Measurements from ENCODE around the gene TTC33.
A peak's percentile ranks its signal among the peaks of the same experiment; 100 is the strongest.
"Not testable (repeated sequence)": the region's sequence is repeated elsewhere in the genome, so short reads cannot be mapped to it uniquely, and the experiment has no call there.

TTC33 gene

DNA sequence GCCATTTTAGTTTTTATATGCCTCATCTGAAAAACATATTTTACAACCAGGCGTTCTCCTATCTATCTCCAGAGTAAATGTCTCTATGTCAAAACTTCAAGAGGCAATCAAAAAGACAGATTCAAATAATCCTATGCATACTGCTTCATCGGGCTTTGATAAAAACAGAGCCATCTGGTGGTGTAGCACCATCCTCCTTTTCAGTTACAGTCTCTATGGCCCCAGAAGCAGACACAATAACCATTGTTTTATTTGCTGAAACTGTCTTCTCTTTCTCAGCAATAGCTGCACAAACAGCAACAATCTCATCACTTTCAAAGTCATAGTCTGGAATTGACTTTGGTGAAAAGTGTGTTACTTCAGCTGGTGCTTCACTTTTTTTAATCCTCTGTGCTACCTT is 39.8 kb downstream of the TTC33 start:
- DNase-seq = no peak

DNA sequence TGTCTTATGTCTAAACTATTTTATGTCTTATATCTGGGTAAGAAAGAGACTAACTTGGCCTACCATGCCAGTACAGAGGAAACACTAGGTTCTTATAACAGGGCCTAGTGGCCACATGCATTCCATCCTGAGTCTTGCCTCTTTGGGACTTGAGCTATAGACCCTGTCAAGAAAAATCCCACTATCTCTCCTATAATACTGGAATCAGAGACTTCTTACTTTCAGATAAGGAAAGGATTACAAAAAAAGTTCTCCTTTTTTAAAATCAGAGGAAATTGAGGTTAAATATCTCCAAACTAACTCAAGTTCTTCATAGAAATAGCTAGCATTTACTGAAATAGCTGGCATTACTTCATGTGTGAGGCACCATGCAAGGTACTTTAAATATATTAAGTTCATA is 41.8 kb downstream of the TTC33 start:
- DNase-seq = no peak

DNA sequence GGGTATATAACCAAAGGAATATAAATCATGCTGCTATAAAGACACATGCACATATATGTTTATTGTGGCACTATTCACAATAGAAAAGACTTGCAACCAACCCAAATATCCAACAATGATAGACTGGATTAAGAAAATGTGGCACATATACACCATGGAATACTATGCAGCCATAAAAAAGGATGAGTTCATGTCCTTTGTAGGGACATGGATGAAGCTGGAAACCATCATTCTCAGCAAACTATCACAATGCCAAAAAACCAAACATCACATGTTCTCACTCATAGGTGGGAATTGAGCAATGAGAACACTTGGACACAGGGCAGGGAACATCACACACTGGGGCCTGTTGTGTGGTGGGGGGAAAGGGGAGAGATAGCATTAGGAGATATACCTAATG is 45.2 kb downstream of the TTC33 start:
- not testable (repeated sequence) for DNase-seq

DNA sequence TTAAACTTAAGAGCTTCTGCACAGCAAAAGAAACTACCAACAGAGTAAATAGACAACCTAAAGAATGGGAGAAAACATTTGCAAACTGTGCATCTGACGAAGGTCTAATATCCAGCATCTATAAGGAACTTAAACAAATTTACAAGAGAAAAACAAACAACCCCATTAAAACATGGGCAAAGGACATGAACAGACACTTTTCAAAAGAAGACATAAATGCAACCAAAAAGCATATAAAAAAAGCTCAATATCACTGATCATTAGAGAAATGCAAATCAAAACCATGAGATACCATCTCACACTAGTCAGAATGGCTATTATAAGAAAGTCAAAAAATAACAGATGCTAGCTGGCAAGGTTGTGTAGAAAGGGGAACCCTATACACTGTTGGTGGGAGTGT is 50.3 kb downstream of the TTC33 start:
- DNase-seq = not testable (repeated sequence)

DNA sequence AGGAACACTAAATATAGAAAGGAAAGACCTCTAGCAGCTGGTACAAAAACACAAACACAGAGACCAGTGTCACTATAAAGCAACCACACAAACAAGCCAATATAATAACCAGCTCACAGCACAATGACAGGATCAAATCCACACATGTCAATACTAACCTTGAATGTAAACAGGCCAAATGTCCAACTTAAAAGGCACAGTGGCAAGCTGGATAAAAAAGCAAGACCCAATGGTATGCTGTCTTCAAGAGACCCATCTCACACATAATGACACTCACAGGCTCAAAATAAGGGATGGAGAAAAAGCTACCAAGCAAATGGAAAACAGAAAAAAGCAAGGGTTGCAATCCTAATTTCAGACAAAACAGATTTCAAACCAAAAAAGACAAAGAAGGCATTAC is 53.7 kb downstream of the TTC33 start:
- DNase-seq = not testable (repeated sequence)

DNA sequence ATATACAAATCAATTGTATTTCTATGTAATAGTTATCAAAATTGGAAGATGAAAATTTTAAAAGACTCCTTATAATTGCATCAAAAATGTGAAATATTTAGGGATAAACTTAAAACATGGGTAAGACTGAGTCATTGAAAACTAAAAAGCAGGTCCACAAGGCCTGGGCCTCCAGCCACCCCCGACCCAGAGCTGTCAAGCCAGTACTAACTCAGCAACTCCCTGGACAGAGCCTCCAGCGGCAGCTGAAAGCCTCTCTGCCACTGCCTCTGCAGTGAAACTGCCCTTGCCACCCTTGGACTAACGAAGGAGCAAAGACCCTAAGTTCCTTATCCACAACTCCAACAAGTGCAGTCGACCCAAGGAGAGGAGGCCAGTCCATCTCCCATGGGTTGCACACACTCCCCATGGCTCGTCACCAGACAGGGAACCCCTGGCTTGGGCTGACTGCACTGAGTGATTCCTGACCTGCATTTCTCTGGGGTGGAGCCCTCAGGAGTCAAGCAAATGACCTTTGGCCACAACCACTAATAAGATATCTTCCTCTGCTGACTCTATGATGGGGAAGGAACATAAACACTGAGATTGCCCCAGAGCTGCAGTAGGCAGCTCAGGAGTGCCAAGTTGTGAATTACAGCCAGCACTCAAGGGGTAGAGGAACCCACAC is 55.5 kb downstream of the TTC33 start:
- no peak for DNase-seq

DNA sequence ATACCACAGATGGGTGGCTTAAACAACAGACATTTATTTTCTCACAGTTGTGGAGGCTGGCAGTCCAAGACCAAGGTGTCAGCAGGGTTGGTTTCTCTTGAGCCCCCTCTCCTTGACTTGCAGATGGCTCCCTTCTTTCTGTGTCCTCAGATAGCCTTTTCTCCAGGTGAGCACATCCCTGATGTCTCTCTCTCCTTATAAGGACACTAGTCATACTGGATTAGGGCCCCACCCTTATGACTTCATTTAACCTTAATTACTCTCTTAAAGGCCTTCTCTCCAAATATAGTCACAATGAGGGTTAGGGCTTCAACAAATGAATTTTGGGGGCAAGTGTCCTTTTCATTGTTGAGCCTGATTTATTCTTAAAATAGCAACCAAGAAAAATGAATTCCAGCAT is 61.3 kb downstream of the TTC33 start:
- no peak for DNase-seq

DNA sequence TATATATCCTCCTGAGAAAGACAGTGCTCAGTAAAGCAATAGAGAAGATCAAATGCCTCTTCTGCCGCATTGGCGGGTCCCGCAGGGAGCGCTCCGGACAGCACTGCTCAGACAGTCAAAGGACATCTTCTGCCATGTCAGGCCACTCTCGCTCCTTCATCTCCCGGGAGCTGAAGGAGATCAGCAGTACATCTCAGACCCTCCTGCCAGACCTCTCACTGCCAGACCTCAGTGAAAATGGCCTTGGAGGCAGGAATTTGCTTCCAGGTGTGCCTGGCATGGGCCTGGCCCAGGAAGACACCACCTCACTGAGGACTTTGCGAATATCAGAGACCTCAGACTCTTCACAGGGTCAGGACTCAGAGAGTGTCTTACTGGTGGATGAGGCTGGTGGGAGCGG is 63.9 kb downstream of the TTC33 start:
- no peak for DNase-seq

DNA sequence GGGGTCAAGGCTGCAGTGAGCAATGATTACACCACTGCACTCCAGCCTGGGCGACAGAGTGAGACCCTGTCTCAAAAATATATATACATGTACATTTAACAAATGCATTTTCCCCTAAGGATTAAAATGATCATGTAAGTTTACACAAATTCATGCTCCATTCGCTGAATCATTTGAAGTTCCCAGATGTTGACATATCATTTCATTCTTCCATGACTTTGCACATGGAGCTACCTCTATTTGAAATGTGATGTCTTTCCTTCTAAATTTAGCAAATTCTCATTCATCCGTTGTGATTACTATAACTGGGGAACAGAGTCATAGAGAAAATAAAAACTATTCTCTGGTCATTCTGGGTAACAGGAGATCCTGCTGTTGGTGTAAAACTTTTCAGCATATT is 65.5 kb downstream of the TTC33 start:
- no peak for DNase-seq

DNA sequence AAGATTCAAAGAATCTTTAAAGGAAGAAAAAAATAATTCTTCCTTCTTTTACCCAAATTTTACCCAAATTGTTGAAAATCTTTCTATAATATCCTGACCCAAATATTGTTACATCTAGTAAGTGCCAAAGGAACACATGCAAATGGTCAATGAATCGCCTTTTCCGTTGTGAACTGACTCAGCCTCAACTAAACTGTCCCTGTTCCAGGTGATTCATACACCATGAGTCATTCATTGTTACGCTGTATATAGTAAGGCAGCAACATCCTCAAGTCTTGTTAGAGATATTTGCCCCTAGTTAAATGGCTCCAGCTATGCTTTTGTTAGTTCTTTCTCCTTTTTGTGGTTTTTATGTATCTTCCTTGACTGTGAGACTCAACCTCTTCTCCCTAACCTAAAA is 66.3 kb downstream of the TTC33 start:
- no peak for DNase-seq

DNA sequence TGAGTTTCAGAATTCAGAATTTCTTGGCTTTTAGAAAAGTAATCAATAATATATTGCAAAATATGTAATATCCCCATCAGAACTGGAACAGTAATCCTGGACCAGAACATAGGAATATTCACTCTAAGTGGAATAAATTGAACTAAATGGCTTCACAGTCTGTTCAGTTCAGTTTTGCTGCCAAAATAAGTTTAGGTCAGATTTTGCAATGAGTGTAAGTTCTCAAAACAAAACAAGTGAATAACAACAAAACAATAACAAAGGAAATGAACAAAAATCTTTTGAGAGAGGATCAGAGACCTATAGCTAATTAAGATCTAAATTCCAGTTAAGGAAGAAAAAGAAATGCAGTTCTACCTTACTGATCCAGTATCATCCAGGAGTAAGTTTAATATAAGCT is 66.8 kb downstream of the TTC33 start:
- no peak for DNase-seq

DNA sequence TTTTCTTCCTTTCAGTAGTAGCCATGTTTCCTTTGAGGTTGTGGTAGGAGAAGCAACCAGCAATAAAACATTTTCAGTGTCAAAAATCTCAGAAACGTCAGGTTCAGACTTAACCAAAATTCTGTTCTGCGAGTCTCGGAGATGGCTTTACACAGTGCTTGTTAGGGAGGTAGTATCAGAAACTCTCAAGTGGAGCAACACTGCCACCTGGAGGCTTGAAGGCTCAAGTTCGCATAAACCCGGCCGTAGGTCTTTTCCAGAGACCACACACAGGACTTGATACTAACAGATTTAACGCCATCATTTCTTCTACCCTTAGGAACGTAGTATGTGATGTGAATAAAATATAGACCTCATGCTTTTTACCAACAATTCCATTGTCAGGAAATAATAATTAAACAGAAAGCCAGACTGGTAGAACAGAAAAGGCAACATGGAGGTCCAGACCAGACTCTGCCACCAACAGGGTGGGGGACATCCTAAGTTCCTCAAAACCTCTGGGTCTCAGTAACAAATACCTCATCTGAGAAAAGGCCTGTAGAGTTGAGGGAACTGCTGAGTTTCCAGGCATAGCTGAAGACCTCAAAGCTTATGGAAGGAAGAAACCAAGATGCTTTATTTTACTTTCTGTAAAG is 67.5 kb downstream of the TTC33 start:
- DNase-seq = peak; percentile 56 to 90 (median 81)

DNA sequence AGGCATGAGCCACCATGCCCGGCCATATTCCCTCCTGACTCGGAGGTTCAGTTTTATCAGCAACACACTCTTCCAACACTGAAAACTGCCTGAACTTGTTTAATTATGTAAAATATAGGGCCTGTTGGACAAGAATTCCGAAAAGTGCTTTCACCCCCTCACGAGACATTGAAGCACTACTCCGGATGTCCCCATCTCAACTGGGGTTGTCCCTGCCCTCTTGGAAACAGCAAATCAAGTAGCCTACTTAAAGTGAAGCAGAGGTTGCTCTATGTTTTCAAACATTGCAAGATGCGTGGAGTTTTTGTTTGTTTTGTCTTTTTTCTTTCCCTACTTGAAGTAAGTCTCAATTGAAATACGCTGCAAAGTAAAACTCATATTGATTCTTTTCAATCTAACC is 68.4 kb downstream of the TTC33 start:
- peak in 3 of 6 experiments; percentile 26 to 53 (median 38) for DNase-seq

DNA sequence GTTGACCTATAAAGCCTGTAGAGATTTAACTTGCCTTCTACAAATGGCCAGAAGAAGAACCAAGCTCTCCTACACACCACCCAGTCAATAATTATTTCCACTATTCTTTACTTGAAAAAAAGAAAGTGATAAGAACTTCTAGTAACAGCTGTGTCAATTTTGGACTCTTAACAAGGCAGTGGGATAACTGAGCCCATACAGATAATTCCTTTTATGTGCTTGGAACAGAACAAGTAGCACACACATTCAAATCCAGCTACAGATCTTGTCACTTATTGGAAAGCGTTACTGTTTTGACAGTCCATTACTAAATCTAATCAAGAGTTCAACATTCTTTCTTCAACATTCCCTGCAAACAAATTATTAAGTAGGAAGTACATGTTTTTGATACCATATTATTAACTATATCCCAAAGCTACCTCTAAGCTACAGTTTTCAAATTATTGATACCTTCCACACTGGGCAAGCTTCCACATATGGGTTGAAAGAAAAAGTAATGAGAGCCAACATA is 69.7 kb downstream of the TTC33 start:
- DNase-seq = no peak

DNA sequence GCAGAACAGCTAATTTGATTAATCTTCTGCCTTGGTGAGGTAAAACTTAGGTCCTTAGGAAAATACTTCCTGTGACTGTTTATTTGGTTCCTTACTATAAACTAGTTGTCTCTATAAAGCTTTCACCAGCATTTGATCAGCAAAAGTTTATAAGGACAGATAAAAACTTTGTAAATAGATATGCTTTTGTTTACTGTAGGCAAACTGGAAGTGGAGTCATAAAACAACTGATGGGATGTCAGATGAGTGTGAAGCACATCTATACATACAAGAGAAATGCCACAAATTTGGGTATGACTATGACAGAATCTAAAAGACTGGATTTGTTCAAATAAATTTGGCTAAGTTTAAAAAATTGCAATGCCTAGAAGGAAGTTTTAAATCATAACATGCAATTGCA is 70.6 kb downstream of the TTC33 start:
- DNase-seq = no peak

DNA sequence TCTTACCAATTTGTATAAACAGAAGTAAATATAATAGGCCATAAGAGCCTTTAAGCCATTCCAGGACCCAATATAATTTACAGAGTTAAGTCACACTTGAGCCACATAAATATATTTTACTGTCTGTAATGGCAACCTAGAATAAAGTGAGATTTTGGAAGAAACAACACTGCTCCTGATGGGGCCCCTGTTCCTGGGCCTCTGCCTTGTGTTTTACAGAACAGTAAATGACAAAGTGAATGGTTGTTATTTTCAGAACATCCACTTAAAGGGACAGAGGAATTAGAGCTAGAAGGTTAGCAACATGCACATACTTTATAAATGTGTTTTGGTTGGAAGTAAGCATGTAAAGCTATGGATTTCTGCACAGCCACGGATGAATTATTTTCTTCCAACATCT is 72.5 kb downstream of the TTC33 start:
- DNase-seq = peak in 2 of 6 experiments; percentile 6 to 20

DNA sequence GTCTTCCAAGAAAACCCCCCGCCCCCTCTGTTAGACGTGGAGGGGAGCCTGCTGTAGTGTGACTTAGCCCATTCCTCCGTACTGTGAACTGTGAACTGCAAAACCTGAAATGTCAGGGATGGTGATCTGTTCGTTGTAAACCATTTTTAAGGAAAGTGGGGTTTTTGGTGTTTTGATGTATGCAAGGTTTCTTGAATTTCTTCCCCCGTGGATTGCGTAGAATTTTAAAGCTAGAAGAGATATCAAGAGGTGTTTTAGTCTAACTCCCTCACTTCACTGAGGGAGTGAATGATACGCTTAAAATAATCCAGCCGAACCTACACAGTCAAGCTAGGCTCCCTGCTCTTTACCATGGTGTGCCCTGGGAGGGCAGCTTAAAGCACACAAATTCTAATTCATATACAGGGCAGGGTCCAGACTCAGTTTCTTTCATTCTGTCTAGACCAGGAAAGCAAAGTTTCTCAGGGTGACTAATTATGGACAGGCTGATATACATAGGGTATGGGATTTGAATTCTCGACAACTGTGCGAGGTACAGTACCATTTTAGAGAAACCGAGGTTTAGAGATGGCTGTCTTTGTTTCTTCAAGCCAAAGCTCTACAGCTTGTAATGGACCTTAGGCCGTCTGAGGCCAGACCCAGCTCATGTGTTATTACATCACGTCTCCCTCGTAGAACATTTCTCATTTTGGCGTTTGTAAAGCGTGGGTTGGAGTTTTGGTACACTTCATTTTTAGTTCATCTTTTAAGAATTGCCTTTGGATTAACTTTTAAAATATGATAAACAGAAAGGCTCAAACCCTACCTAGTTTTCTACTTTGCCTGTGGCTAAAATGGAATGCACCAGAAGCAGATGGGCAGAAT is 73.4 kb downstream of the TTC33 start:
- peak in 1 of 6 experiments; percentile 21 for DNase-seq

DNA sequence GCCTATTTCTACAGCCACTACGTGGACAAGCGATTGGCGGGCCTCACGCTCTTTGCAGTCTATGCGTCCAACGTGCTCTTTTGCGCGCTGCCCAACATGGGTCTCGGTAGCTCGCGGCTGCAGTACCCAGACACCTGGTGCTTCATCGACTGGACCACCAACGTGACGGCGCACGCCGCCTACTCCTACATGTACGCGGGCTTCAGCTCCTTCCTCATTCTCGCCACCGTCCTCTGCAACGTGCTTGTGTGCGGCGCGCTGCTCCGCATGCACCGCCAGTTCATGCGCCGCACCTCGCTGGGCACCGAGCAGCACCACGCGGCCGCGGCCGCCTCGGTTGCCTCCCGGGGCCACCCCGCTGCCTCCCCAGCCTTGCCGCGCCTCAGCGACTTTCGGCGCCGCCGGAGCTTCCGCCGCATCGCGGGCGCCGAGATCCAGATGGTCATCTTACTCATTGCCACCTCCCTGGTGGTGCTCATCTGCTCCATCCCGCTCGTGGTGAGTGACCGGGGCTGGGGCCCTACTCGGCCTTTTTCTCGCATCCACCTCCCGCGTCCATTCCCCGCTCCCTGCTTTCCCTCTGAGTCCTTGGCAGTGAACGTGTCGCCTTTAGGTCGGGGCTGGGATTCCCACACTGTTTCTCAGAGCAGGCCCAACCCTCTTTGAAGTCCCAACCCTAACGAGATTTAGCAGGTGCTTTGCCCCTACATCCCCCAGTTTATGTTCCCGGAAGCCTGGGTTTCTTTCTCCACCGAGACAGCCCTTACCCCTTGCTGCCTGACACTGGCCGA is 74.2 kb downstream of the TTC33 start:
- DNase-seq = peak; percentile 22 to 69 (median 46)

DNA sequence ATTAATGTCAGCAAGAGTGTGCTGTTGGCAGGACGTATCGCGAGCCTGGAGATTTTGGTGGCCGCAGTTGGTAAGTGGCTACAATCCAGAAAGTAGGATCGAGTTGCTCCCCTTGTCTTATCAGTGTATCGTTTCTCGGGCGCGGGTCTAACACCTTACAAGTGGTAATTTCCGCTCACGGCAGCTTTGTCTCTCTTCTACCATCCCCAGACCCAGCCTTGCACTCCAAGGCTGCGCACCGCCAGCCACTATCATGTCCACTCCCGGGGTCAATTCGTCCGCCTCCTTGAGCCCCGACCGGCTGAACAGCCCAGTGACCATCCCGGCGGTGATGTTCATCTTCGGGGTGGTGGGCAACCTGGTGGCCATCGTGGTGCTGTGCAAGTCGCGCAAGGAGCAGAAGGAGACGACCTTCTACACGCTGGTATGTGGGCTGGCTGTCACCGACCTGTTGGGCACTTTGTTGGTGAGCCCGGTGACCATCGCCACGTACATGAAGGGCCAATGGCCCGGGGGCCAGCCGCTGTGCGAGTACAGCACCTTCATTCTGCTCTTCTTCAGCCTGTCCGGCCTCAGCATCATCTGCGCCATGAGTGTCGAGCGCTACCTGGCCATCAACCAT is 74.9 kb downstream of the TTC33 start:
- peak; percentile 37 to 81 (median 62) for DNase-seq

DNA sequence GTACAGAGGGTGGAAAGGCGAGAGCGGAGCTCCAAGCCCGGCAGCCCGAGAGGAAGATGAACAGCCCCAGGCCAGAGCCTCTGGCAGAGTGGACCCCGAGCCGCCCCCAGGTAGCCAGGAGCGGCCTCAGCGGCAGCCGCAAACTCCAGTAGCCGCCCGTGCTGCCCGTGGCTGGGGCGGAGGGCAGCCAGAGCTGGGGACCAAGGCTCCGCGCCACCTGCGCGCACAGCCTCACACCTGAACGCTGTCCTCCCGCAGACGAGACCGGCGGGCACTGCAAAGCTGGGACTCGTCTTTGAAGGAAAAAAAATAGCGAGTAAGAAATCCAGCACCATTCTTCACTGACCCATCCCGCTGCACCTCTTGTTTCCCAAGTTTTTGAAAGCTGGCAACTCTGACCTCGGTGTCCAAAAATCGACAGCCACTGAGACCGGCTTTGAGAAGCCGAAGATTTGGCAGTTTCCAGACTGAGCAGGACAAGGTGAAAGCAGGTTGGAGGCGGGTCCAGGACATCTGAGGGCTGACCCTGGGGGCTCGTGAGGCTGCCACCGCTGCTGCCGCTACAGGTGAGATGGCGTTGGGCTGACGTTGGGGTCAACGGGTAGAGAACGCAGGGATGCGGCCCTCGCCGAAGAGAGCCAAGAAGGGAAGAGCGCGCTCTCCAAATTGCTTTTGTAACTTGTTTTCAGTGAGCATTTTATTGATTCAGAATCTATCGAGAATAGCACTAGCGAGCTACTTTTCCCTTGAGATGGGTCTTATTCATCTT is 75.7 kb downstream of the TTC33 start, which contains the start of gene PTGER4:
PTGER4 (plus strand) TSS at position 3 of the 769 bp plus-strand sequence. CDS start 1,079 bp downstream, outside the sequence.
- DNase-seq = peak in 4 of 6 experiments; percentile 42 to 84 (median 66)

All from stimulated activated naive CD4-positive, alpha-beta T cell (primary cell).